K562 (cell line): Measurements from ENCODE around the gene TOR1B. TPM values are rescaled to one million over a fixed set of nuclear protein-coding genes. Genes with fewer than 3 reads are reported as not detected.
A peak's percentile ranks its signal among the peaks of the same experiment; 100 is the strongest.

Source experiments
- CCNT2 ChIP-seq: IDR thresholded peaks from 2 replicates; pipeline ENCODE4 v1.6.1; 2011; ENCODE audit warnings: borderline replicate concordance, low read depth, mild to moderate bottlenecking, moderate library complexity, mixed read lengths, low read length; ENCODE audit not compliant: insufficient read length; ENCODE audit errors: extremely low read depth
- ELF2 ChIP-seq: fragments of 250-450 bp; sonication (Bioruptor Pico); IDR thresholded peaks from 2 replicates; pipeline ENCODE4 v1.5.0; 2021; ENCODE audit warnings: mild to moderate bottlenecking
- KAT8 ChIP-seq: fragments of 450-650 bp; IDR thresholded peaks from 2 replicates; pipeline ENCODE4 v1.6.1; 2016; ENCODE audit warnings: low read depth, mild to moderate bottlenecking
- MYNN ChIP-seq, 2 experiments: sonication (generic); formaldehyde crosslinking in 1 of 2; IDR thresholded peaks; 2 replicates each; pipeline versions ENCODE4 v1.5.0 to v1.6.1; 2016 to 2020; ENCODE audit warnings: antibody characterized with exemption in 1 of 2, missing genetic modification reagents in 1 of 2
- NFE2L1 ChIP-seq: fragments of 450-650 bp; IDR thresholded peaks from 2 replicates; pipeline ENCODE4 v1.6.1; 2016; ENCODE audit warnings: missing genetic modification characterization, low read depth, mild to moderate bottlenecking, missing compliant biosample characterization, moderate library complexity, borderline replicate concordance
- RAD51 ChIP-seq: fragments of 450-650 bp; IDR thresholded peaks from 2 replicates; pipeline ENCODE4 v1.7.1; 2016; ENCODE audit warnings: low read depth, mild to moderate bottlenecking, borderline replicate concordance
- RBM39 ChIP-seq: fragments of 200-400 bp; formaldehyde crosslinking; optimal IDR thresholded peaks from 2 replicates; pipeline ENCODE3; 2018; ENCODE audit warnings: low read depth, low read length
- SP2 ChIP-seq: IDR thresholded peaks from 2 replicates; pipeline ENCODE4 v1.6.1; 2011; ENCODE audit warnings: mild to moderate bottlenecking, low read depth, low read length, moderate library complexity; ENCODE audit not compliant: poor library complexity, severe bottlenecking; ENCODE audit errors: extremely low read depth
- SRSF9 ChIP-seq: fragments of 200-400 bp; formaldehyde crosslinking; IDR thresholded peaks from 2 replicates; pipeline ENCODE4 v1.6.1; 2017; ENCODE audit warnings: low read depth, low read length, borderline replicate concordance
- ZFP30 ChIP-seq: fragments of 250-450 bp; sonication (Bioruptor Pico); IDR thresholded peaks from 2 replicates; pipeline ENCODE4 v1.8.0; 2022; ENCODE audit warnings: moderate library complexity, mild to moderate bottlenecking, inconsistent platforms, borderline replicate concordance
- ZNF140 ChIP-seq: fragments of 250-450 bp; sonication (Bioruptor Pico); IDR thresholded peaks from 2 replicates; pipeline ENCODE4 v1.8.0; 2021; ENCODE audit warnings: moderate library complexity, mild to moderate bottlenecking, inconsistent platforms
- polyA plus RNA-seq, 8 experiments: library from polyadenylated mRNA; depleted of rRNA in 4 of 8; stranded (reverse) in 5 of 8; unstranded in 3 of 8; fragments of >200 nt; fragmentation: Nextera tagmentation in 2 of 8; fragmentation: Illumina TruSeq in 1 of 8; extraction: Ambion mirVana in 2 of 8; extraction: Trizol in 1 of 8; gene quantifications; 2 replicates each; pipeline versions ENCODE4 v1.2.1 to v1.2.3, GENCODE V29; 2011 to 2014; ENCODE audit warnings: inconsistent platforms in 1 of 8, missing spikeins in 1 of 8
- total RNA-seq, 7 experiments: library from RNA; depleted of rRNA in 6 of 7; stranded (reverse); fragments of >200 nt in 6 of 7; fragmentation: Illumina TruSeq in 2 of 7; extraction: Trizol in 2 of 7; gene quantifications; 2 replicates each; pipeline versions ENCODE4 v1.2.1 to v1.2.3, GENCODE V29; 2011 to 2021; ENCODE audit warnings: low replicate concordance in 1 of 7
- TF ChIP-seq, protein P1 (sequence below): fragments of 450-650 bp; formaldehyde crosslinking; IDR thresholded peaks from 2 replicates; pipeline ENCODE4 v1.4.0; 2022; ENCODE audit warnings: missing genetic modification characterization
- TF ChIP-seq, protein P2 (sequence below): fragments of 450-650 bp; IDR thresholded peaks from 2 replicates; pipeline ENCODE4 v1.6.1; 2016; ENCODE audit warnings: antibody characterized with exemption
- TF ChIP-seq, protein P3 (sequence below): fragments of 450-650 bp; IDR thresholded peaks from 2 replicates; pipeline ENCODE4 v1.6.1; 2017; ENCODE audit warnings: antibody characterized with exemption, mild to moderate bottlenecking
- TF ChIP-seq, protein P4 (sequence below): fragments of 250-450 bp; sonication (Bioruptor Pico); IDR thresholded peaks from 2 replicates; pipeline ENCODE4 v1.8.0; 2022; ENCODE audit warnings: inconsistent platforms, mild to moderate bottlenecking, moderate library complexity, borderline replicate concordance
- TF ChIP-seq, protein P5 (sequence below), 2 experiments: fragments of 450-650 bp; conservative IDR thresholded peaks; 2 replicates each; pipeline ENCODE4 v1.6.1; 2017; ENCODE audit warnings: mild to moderate bottlenecking in 2 of 2, moderate library complexity in 2 of 2

Gene TOR1B
- total and polyA plus RNA-seq, 9 of the 15 experiments (the other 6 are each of a cell fraction or from before 2014, with no cell fraction given): 4.2 to 36.5 (median 24.6) TPM

DNA sequence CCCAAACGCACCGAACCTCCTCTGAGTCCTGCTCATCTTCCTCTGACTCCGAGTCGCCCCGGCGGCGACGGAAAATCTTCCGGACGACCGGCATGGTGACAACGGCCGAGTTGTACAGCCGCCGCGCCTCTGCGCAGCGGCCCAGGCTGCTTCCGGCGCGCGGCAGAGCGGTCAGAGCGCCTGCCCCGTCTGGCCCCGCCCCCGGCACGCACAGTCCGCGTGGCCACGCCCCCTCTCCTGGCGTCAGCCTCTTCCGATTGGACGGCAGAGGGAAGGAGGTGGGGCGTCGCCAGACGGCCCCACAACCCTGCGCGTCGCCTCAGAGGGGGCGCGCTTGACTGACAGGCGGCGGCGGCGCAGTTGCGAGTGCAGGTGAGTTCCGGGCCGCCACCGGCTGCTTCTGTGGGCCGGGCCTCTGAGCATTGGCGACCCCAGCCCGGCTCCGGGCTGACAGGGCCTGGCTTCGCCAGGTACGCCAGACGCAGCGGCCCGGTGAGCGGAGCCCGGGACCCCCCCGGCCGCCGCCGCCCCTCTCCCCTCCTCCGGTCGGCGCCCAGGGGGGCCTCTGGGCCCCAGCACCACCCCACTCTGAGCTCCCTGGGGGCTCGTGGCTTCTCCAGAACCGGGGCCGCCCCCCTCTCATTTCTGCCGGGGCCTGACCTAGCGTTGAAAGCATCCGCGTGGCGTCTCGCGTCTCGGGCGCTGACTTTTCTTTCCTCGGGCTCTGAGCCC is 32.3 kb downstream of the TOR1B start, which contains the start of the genes C9orf78 and USP20 (continued):
- TF ChIP-seq, protein P1, sequence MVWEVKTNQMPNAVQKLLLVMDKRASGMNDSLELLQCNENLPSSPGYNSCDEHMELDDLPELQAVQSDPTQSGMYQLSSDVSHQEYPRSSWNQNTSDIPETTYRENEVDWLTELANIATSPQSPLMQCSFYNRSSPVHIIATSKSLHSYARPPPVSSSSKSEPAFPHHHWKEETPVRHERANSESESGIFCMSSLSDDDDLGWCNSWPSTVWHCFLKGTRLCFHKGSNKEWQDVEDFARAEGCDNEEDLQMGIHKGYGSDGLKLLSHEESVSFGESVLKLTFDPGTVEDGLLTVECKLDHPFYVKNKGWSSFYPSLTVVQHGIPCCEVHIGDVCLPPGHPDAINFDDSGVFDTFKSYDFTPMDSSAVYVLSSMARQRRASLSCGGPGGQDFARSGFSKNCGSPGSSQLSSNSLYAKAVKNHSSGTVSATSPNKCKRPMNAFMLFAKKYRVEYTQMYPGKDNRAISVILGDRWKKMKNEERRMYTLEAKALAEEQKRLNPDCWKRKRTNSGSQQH (CRISPR knock-in tag): 0 out of 2 replicates have a peak, but pooled peaks have one; percentile 55
- no peak for TF ChIP-seq KAT8
- TF ChIP-seq RBM39: no peak
- TF ChIP-seq, protein P2, sequence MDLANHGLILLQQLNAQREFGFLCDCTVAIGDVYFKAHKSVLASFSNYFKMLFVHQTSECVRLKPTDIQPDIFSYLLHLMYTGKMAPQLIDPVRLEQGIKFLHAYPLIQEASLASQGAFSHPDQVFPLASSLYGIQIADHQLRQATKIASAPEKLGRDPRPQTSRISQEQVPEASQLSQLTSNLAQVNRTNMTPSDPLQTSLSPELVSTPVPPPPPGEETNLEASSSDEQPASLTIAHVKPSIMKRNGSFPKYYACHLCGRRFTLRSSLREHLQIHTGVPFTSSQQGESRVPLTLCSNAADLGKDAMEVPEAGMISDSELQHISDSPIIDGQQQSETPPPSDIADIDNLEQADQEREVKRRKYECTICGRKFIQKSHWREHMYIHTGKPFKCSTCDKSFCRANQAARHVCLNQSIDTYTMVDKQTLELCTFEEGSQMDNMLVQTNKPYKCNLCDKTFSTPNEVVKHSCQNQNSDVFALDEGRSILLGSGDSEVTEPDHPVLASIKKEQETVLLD: no peak
- TF ChIP-seq, protein P3, sequence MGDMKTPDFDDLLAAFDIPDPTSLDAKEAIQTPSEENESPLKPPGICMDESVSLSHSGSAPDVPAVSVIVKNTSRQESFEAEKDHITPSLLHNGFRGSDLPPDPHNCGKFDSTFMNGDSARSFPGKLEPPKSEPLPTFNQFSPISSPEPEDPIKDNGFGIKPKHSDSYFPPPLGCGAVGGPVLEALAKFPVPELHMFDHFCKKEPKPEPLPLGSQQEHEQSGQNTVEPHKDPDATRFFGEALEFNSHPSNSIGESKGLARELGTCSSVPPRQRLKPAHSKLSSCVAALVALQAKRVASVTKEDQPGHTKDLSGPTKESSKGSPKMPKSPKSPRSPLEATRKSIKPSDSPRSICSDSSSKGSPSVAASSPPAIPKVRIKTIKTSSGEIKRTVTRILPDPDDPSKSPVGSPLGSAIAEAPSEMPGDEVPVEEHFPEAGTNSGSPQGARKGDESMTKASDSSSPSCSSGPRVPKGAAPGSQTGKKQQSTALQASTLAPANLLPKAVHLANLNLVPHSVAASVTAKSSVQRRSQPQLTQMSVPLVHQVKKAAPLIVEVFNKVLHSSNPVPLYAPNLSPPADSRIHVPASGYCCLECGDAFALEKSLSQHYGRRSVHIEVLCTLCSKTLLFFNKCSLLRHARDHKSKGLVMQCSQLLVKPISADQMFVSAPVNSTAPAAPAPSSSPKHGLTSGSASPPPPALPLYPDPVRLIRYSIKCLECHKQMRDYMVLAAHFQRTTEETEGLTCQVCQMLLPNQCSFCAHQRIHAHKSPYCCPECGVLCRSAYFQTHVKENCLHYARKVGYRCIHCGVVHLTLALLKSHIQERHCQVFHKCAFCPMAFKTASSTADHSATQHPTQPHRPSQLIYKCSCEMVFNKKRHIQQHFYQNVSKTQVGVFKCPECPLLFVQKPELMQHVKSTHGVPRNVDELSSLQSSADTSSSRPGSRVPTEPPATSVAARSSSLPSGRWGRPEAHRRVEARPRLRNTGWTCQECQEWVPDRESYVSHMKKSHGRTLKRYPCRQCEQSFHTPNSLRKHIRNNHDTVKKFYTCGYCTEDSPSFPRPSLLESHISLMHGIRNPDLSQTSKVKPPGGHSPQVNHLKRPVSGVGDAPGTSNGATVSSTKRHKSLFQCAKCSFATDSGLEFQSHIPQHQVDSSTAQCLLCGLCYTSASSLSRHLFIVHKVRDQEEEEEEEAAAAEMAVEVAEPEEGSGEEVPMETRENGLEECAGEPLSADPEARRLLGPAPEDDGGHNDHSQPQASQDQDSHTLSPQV: no peak
- TF ChIP-seq ELF2: peak; percentile 100
- TF ChIP-seq, protein P4, sequence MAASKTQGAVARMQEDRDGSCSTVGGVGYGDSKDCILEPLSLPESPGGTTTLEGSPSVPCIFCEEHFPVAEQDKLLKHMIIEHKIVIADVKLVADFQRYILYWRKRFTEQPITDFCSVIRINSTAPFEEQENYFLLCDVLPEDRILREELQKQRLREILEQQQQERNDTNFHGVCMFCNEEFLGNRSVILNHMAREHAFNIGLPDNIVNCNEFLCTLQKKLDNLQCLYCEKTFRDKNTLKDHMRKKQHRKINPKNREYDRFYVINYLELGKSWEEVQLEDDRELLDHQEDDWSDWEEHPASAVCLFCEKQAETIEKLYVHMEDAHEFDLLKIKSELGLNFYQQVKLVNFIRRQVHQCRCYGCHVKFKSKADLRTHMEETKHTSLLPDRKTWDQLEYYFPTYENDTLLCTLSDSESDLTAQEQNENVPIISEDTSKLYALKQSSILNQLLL: no peak
- TF ChIP-seq, protein P5, sequence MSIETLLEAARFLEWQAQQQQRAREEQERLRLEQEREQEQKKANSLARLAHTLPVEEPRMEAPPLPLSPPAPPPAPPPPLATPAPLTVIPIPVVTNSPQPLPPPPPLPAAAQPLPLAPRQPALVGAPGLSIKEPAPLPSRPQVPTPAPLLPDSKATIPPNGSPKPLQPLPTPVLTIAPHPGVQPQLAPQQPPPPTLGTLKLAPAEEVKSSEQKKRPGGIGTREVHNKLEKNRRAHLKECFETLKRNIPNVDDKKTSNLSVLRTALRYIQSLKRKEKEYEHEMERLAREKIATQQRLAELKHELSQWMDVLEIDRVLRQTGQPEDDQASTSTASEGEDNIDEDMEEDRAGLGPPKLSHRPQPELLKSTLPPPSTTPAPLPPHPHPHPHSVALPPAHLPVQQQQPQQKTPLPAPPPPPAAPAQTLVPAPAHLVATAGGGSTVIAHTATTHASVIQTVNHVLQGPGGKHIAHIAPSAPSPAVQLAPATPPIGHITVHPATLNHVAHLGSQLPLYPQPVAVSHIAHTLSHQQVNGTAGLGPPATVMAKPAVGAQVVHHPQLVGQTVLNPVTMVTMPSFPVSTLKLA (conservative IDR thresholded peaks at IDR 0.05): no peak
- no peak for TF ChIP-seq MYNN (IDR thresholded peaks at IDR 0.05)
- TF ChIP-seq MYNN (CRISPR knock-in tag; IDR thresholded peaks at IDR 0.05): no peak
- TF ChIP-seq SRSF9: no peak
- no peak for TF ChIP-seq RAD51
- no peak for TF ChIP-seq NFE2L1 (tag)
- TF ChIP-seq SP2: peak; percentile 15
- TF ChIP-seq ZNF140 (CRISPR knock-in tag): no peak
- peak; percentile 37; the same call in 1 of the 2 replicates for TF ChIP-seq ZFP30 (CRISPR knock-in tag)
- peak; percentile 93 for TF ChIP-seq CCNT2
